Stomach (tissue), 9 donors: ENCODE results near the gene STK38L. TPM values are rescaled to one million over a fixed set of nuclear protein-coding genes. Genes with fewer than 3 reads are reported as not detected.
A peak's percentile ranks its signal among the peaks of the same experiment; 100 is the strongest.

Experiments used
- DNase-seq, 2 donors: peaks; one replicate each; pipeline versions ENCODE4 v3.0.0 to v3.0.0-alpha.2; 2013 to 2019
- H3K27ac ChIP-seq, 5 donors: fragments of 200-600 bp in 4 of 5; sonication (generic) in 4 of 5; one replicate each; pipeline ENCODE4 v1.5.1; 2013 to 2019; ENCODE audit warnings: mild to moderate bottlenecking in 1 of 5, moderate library complexity in 1 of 5
- H3K27me3 ChIP-seq, 3 donors: fragments of 200-600 bp; sonication (generic); one replicate each; pipeline ENCODE4 v1.5.1; 2017 to 2019; ENCODE audit warnings: mixed run types in 1 of 3
- H3K36me3 ChIP-seq, 4 donors: fragments of 200-600 bp; sonication (generic); 1 replicate in 3 of 4; 2 replicates in 1 of 4; pipeline ENCODE4 v1.5.1; 2016 to 2019
- H3K4me1 ChIP-seq, 4 donors: fragments of 200-600 bp; sonication (generic); one replicate each; pipeline ENCODE4 v1.5.1; 2016 to 2019
- H3K4me3 ChIP-seq, 4 donors: fragments of 200-600 bp; sonication (generic) in 3 of 4; one replicate each; pipeline ENCODE4 v1.5.1; 2016 to 2019; ENCODE audit warnings: mild to moderate bottlenecking in 1 of 4
- H3K9me3 ChIP-seq, 4 donors: fragments of 200-600 bp; sonication (generic); one replicate each; pipeline ENCODE4 v1.5.1; 2016 to 2019
- EP300 ChIP-seq: sonication (generic); formaldehyde crosslinking; IDR thresholded peaks from one replicate; pipeline ENCODE4 v1.6.1; 2017; ENCODE audit warnings: antibody characterized with exemption
- POLR2A ChIP-seq, 4 donors: fragments of 450-650 bp; IDR thresholded peaks; one replicate each; pipeline ENCODE4 v1.6.1; 2016; ENCODE audit warnings: antibody characterized with exemption in 4 of 4, control low read depth in 2 of 4, mild to moderate bottlenecking in 1 of 4, moderate library complexity in 1 of 4
- POLR2AphosphoS5 ChIP-seq, 3 donors: sonication (generic); formaldehyde crosslinking; IDR thresholded peaks; one replicate each; pipeline ENCODE4 v1.6.1; 2016; ENCODE audit warnings: antibody characterized with exemption in 3 of 3
- WGBS, 5 donors: extraction: QIAGEN DNeasy Blood & Tissue Kit in 3 of 5; methylation state at CpG; one replicate each; pipeline versions ENCODE4 v1.1.5 to v1.1.7; 2013 to 2018; 5-methylcytosine and 5-hydroxymethylcytosine counted together
- intact Hi-C: fragments of 100-400 bp; cut with DNase I; formaldehyde crosslinking; loops from one replicate; pipeline ENCODE4 v1.15.1; 2023; ENCODE audit warnings: low total_unique reads
- polyA plus RNA-seq, 3 donors: library from polyadenylated mRNA; stranded (reverse); fragments of 200-250 nt; gene quantifications; one replicate each; pipeline ENCODE4 v1.2.3, GENCODE V29; 2013
- total RNA-seq, 5 donors: library from RNA; depleted of rRNA; stranded (reverse); fragments of >200 nt; gene quantifications; one replicate each; pipeline versions ENCODE4 v1.1.0 to v1.2.3, GENCODE V29; 2014 to 2016
- TF ChIP-seq, protein P1 (sequence below), 7 experiments: fragments of 450-650 bp in 4 of 7; fragments of 200-600 bp in 3 of 7; sonication (generic) in 3 of 7; IDR thresholded peaks; one replicate each; pipeline ENCODE4 v1.5.1; 2016 to 2019; ENCODE audit warnings: antibody characterized with exemption in 7 of 7, control low read depth in 2 of 7, mild to moderate bottlenecking in 1 of 7
- donor health status: healthy with polysubstance abuse.
- donor health status: Bipolar disorder and iron deficiency.
- donor health status: healthy.

STK38L gene
- total and polyA plus RNA-seq, 8 donors: 8.5 to 118 (median 26.5) TPM

DNA sequence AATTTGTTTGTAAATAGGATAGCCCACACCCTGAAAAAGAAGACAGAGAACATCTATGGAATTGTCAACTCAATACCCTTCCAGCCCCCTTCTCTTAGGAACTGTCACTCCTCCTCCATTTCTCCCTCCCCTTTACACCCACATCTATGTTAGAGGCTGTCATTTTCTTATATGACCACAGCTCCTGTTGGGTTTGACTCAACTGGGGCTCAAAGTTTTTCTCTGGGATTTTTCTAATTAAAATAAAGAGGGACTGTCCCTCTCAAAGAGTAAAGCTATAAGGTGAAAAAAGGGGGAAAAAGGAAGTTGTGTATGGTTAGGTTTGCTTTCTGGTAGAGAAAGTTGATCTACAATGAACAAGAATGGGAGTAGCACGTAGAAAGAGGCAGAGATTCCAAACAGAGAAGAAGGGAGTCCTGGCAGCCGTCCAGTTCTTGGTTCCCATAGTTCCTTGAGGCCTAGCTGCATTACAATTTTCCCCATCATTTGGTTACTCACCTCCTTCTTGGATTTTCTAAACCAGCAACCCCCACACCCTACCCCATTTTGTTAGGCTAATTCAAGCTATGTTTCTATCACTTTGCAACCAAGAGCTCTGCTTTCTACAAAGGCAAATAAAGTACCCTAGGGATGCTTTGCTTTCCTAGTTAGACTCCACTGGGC lies 44.3 kb upstream of the STK38L start:
- H3K27ac ChIP-seq: peak overlapping the region in 1 of 5 donors; percentile 84
- TF ChIP-seq POLR2AphosphoS5 (IDR thresholded peaks at IDR 0.05) (no peak), POLR2A (IDR thresholded peaks at IDR 0.05) (no peak), EP300 (no peak)
- TF ChIP-seq, protein P1, sequence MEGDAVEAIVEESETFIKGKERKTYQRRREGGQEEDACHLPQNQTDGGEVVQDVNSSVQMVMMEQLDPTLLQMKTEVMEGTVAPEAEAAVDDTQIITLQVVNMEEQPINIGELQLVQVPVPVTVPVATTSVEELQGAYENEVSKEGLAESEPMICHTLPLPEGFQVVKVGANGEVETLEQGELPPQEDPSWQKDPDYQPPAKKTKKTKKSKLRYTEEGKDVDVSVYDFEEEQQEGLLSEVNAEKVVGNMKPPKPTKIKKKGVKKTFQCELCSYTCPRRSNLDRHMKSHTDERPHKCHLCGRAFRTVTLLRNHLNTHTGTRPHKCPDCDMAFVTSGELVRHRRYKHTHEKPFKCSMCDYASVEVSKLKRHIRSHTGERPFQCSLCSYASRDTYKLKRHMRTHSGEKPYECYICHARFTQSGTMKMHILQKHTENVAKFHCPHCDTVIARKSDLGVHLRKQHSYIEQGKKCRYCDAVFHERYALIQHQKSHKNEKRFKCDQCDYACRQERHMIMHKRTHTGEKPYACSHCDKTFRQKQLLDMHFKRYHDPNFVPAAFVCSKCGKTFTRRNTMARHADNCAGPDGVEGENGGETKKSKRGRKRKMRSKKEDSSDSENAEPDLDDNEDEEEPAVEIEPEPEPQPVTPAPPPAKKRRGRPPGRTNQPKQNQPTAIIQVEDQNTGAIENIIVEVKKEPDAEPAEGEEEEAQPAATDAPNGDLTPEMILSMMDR (IDR thresholded peaks at IDR 0.05): no peak
- intact Hi-C loops: no loop called here
- DNase-seq: no peak
- H3K4me3 ChIP-seq: no peak overlapping the region
- no peaks in the 10 kb centered on the region for H3K36me3 ChIP-seq
- H3K4me1 ChIP-seq: peaks cover 0 to 12% (median 4%) of the 10 kb centered on the region in 4 donors
- H3K9me3 ChIP-seq: no peaks in the 10 kb centered on the region
- H3K27me3 ChIP-seq: no peaks in the 10 kb centered on the region
- WGBS, 5 donors: 50 to 71% (median 60%) methylated on average over 2 of the region's 2 CpGs

DNA sequence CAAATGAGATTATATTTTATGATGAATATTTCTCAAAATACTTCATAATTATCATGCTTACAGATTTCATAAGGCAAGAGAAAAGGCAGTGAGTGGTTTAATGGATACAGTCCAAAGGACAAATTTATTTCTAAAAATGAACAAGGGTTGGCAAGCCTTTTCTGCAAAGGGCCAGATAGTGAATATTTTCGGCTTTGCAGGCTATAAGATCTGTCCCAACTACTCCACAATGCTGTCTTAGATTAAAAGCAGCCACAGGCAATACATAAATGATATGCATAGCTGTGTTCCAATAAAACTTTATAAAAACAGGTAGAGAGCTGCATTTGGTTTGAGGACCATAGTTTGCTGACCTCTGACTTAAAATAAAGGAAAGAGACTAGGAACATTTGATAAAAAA lies 42.9 kb upstream of the STK38L start:
- intact Hi-C loops: no loop called here
- TF ChIP-seq, protein P1 (IDR thresholded peaks at IDR 0.05): no peak
- TF ChIP-seq EP300: no peak
- TF ChIP-seq POLR2A (IDR thresholded peaks at IDR 0.05): no peak
- no peak for TF ChIP-seq POLR2AphosphoS5 (IDR thresholded peaks at IDR 0.05)
- Histone ChIP-seq H3K36me3 (no peaks in the 10 kb centered on the region), H3K27ac (peak overlapping the region in 2 of 5 donors; percentile 29 to 36), H3K4me1 (peaks cover 0 to 8% (median 4%) of the 10 kb centered on the region in 4 donors), H3K9me3 (no peaks in the 10 kb centered on the region), H3K4me3 (no peak overlapping the region), H3K27me3 (no peaks in the 10 kb centered on the region)
- WGBS, 5 donors: 26 to 62% (median 59%) methylated on average over 1 of the region's 1 CpG
- no peak for DNase-seq

DNA sequence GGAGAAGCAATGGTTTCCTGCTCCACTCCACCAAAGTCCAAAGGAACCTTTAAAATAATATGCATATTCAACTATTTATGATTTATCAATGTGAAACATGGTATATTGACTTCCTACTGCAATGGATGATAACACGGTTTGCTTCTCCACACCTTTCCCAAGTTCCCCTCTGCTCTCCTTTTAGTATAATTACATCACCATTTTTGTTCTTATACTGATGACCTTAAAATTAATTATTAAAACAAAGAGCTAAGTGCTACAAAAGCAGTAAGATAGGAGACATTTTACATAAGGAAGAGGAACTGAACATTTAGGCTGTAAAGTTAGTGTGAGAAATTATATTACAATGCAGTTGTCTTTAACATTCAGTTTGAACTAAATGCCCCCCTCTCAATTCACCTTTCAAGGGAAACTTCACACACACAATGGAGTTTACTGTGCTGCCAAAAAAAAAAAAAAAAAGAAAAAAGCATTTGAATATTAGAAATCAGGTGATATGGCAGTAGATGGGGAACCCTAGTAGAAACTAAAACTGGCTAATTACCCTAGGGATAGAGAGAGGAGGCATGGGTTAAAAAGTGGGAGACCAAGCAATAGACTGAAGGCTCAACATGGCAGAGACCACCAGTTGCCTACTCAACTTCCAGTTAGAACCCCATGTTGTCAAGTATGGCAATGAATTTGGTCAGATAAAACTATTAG lies 37.1 kb upstream of the STK38L start:
- peaks cover 0 to 4% (median 2%) of the 10 kb centered on the region in 4 donors for H3K9me3 ChIP-seq
- intact Hi-C loops: no loop called here
- WGBS, 5 donors: 24 to 63% (median 57%) methylated on average over 1 of the region's 1 CpG
- DNase-seq: no peak
- H3K27ac ChIP-seq: no peak overlapping the region
- H3K4me1 ChIP-seq: no peaks in the 10 kb centered on the region
- no peaks in the 10 kb centered on the region for H3K27me3 ChIP-seq
- H3K36me3 ChIP-seq: no peaks in the 10 kb centered on the region
- H3K4me3 ChIP-seq: no peak overlapping the region
- TF ChIP-seq POLR2AphosphoS5 (IDR thresholded peaks at IDR 0.05) (no peak), POLR2A (IDR thresholded peaks at IDR 0.05) (no peak), EP300 (no peak)
- TF ChIP-seq, protein P1 (IDR thresholded peaks at IDR 0.05): no peak

DNA sequence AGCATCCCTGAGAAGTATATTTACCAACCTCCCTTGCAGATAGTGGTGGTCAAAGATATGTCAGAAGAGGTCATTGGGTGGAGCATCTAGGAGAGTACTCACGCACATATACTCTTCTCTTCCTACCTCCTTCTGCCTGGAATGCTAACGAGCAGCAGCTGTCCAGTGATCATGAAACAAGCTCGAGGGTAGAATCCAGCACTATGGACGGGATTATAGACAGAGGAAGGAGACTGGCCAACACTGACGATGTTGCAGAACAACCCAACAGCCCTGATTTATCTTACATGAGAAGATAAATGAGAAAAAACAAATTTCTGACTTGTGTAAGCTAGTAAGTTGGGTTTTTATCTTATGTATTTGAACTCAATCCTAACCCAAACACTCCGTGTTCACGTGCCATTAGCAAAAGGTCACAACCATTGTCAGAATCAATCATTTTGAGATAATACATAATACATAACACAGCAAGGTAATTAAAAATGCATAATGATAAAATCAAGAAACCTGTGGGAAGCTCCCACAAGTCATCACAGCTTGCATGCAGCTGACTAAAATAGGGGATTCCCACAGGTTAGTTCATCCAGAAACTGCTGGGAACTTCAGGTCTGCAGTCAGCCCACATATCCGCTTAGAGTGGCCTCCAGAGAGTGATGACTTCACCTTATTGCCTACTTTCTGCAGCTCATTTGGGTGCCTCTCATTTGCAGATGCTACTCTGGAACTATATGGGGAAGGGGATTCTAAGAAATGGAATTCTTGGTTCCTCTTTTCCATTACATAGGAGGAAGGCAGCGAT lies 36.3 kb upstream of the STK38L start:
- TF ChIP-seq POLR2AphosphoS5 (IDR thresholded peaks at IDR 0.05) (no peak), EP300 (no peak), POLR2A (IDR thresholded peaks at IDR 0.05) (no peak)
- TF ChIP-seq, protein P1 (IDR thresholded peaks at IDR 0.05): no peak
- WGBS, 5 donors: 38 to 49% (median 43%) methylated on average over 9 of the region's 9 CpGs
- Histone ChIP-seq H3K27ac (no peak overlapping the region), H3K4me3 (no peak overlapping the region), H3K9me3 (peaks cover 0 to 4% (median 2%) of the 10 kb centered on the region in 4 donors), H3K27me3 (no peaks in the 10 kb centered on the region), H3K4me1 (no peaks in the 10 kb centered on the region), H3K36me3 (no peaks in the 10 kb centered on the region)
- intact Hi-C loops: no loop called here
- DNase-seq: peak in 1 of 2 donors; percentile 60
